Panc1 (cell line): ENCODE measurements around the gene PLCD3.

Experiments
- CTCF ChIP-seq: fragments of 450-650 bp; IDR thresholded peaks from 2 replicates; pipeline ENCODE4 v1.5.1; 2017; ENCODE audit warnings: mild to moderate bottlenecking
- POLR2AphosphoS5 ChIP-seq: IDR thresholded peaks from 2 replicates; pipeline ENCODE4 v1.6.1; 2012; ENCODE audit warnings: mild to moderate bottlenecking, low read depth, low read length, moderate library complexity
- TCF7L2 ChIP-seq: IDR thresholded peaks from 2 replicates; pipeline ENCODE4 v1.6.1; 2011; ENCODE audit warnings: mild to moderate bottlenecking, low read depth, low read length, inconsistent platforms

- TF ChIP-seq CTCF = no peak; the same call in 1 of the 2 replicates
- 0 out of 2 replicates have a peak, but pooled peaks have one; percentile 30 for TF ChIP-seq POLR2AphosphoS5
- no peak for TF ChIP-seq TCF7L2
These were observed 23.5 kb downstream of the PLCD3 start for GRCh38 chr17:45108595-45109521.
